ENCODE data around the gene ZNF511.

GRCh38 chr10:133314911-133315310, 6.2 kb downstream of the ZNF511 start:
- TF ChIP-seq CTCF (IDR thresholded peaks at IDR 0.05; ENCODE audit: low read depth, low read length) (no peak), POLR2A (IDR thresholded peaks at IDR 0.05; ENCODE audit: extremely low read depth, insufficient read length) (no peak), MYC (IDR thresholded peaks at IDR 0.05; ENCODE audit: low read depth, low read length) (no peak)

Measured in NB4 (cell line).